Forelimb muscle (tissue), 1 donor: ENCODE measurements around the gene MTCL1. TPM values are rescaled to one million over a fixed set of nuclear protein-coding genes. Genes with fewer than 3 reads are reported as not detected.

ENCODE experiments used
- DNase-seq: peaks from one replicate; pipeline ENCODE4 v3.0.0-alpha.2; 2013; ENCODE audit warnings: low read depth
- polyA plus RNA-seq: library from polyadenylated mRNA; unstranded; fragments of 120-200 nt; gene quantifications from one replicate; pipeline ENCODE4 v1.2.1, GENCODE V29; 2013; ENCODE audit not compliant: insufficient read length

The MTCL1 gene
- 33.0 TPM for polyA plus RNA-seq

DNA sequence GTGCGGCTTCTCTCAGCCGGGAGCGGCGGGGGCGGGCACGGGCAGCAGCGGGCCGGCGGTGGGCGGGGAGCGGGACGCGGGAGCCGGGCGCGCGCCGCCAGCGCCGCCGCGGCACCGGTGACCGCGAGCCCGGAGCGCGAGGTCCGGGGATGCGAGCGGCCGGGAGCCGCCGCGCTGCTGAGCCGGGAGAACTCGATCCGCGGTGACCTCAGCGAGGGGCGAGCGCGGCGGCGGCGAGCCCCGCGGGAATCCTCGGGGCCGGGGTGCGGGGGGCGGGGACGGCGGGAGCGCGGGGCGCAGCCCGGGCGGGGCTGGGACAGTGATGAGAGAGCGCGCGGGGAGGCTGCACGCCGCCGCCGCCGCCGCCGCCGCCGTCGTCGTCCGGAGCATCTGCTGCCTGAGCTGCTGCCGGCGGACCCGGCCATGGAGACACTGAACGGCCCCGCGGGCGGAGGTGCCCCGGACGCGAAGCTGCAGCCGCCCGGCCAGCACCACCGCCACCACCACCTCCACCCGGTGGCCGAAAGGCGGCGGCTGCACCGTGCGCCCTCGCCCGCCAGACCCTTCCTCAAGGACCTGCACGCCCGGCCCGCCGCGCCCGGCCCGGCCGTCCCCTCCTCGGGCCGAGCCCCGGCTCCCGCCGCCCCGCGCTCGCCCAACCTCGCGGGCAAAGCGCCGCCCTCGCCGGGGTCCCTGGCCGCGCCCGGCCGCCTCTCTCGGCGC, at the start of gene MTCL1:
Gene MTCL1 (plus strand): TSS at position 319 of the 723 bp plus-strand sequence. CDS start 105 bp downstream, at position 424.
- no peak for DNase-seq

DNA sequence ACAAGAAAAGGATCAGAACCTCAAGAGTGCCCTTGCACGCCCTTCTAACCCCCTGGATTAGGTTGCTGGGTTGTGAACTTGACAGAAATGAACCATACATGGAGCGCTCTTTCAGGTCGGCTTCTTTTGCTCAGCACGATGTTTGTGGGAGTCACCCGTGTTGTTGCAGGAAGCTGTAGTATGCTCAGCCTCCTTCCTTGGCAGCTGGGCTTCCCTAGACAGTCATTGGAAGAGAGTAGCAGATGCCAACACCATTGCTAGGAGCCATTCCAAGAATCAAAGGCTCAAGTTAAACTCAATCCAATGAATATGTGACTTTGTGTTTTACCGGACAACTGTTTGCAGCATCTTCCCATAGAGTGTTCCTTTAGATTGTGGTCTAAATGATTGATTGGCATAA, 49.1 kb upstream of the MTCL1 start:
- no peak for DNase-seq

DNA sequence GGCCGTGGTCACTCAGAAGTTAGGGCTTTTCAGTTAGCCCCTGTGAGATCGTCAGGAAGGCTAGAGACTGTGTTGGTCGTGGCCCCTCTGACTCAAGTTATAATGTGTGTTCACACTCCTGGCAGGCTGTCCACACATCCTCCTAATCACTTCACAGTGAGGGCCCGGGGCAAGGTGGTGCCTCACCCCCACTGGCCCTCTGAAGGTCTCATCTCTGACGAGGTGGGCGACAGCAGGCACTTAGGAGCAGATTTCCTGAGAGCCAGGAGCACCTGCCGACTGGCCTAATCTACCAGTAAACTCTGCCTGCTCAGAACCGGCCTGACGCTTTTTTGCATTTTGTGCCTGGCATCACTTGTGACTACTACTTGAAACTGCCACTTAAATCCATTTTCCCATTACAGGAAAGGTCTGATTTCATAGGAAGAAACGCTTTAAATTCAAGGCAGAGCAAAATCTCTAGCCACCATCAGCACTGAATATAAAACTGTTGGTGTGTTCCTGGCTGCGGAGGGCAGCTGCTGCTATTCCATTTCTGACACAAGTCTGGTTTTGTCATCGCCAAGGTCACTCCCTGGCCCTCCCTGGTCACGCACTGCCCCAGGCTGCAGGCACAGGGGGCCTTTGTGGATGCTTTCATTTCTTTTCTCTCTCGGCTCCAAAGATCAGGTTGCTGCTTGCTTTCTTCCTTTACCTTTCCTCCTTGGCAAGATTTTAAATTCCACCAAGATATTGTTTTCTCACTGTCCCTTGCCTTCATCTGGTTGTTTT, 48.1 kb upstream of the MTCL1 start:
- DNase-seq, result no peak

DNA sequence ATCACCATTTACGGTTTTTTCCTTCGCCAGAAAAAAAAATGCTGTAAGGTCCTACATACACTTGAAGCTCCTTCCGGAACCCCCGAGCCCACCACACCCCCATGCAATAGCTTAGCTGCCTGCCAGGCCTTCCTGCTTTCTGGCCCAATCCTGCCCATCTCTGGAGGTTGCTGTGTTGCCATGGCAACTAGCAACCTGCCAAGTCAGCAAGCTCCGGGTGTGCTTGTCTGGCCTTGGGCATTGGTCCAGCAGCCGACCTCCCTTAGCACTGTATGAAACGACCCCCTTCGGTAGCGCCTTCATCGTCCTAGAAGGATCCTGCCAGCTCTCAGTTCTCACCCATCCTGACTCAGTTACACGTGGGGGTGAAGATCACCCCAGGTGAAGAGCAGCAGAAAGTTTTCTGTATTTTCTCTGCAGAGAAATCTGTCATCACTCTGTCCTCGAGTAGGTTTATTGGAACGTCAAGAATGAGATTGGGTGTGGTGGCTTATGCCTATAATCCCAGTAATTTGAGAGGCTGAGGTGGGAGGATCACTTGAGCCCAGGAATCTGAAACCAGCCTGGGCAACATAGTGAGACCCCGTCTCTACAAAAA, 47.4 kb upstream of the MTCL1 start:
- no peak for DNase-seq

DNA sequence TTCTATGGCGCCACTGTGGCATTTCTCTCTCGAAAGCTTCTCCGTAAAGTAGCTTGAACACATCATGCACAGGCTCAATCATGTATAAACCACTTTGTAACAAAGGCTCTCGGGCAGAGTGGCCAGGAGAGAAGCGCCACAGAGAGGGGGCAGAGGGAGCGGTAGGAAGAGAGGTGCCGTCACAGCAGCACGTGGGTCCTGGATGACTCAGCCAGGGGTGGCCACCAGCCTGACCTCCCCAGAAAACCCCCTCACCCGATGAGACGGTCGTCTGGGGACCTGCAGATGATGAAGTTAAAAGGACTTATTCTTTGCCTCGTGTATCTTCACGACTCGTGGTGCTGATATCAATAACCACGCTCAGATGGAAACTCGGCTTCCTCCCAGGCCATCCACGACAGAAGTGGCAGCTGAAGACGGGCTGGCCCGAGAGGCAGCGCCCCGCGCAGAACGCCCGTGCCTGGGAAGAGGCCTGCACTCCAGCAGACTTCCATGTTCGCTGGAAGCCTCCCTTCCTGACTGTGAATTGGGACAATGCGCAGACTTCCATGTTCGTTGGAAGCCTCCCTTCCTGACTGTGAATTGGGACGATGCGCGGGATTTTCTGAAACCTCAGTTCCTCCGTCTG, 46.4 kb upstream of the MTCL1 start:
- no peak for DNase-seq

DNA sequence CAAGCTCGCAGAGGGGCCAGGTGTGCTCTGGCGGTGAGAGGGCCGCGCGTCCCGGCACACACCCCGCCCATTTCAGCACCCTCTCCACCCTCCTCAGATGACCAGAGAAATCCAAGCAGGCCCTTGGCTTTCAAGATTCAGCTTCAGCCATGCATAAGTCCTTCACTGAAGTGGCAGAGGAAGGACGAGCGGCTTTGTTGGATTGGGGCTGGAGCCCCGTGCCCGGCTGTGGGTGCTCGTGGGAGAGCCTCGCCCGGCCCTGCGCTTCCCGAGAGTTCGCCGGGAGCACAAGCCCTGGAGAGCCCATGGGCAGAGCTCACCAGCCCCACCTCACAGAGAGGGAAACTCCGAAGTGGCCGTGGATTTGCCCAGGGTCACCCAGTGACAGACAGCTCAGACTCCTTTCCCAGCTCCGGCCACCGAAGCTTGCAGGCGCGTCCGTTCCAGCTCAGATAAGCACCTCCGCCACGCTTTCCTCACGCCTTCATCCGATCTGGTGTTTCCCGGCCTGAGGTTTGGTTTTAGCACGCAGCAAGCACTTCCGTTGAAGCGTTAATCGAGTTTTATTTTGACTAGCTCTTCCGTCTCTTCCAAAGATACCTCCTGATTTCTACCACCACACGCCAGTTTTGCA, 45.6 kb upstream of the MTCL1 start:
- DNase-seq, result no peak

DNA sequence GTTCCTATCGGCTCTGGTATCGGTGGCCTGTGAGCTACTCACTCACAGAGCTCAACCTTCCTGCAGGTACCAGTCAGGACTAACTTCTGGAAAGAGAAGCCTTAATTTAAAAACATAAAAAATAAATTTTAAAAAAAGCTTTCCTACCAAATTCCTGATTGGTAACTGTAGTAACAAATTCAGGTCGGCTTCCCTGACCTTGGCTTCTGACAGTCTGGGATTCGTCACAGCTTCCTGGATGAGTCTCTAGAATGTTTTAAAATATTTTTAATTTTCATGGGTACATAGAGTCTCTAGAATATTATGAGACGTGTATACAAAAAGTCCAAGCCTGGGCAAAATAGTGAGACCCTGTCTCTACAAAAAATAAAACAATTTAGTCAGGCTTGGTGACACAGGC, 45.0 kb upstream of the MTCL1 start:
- no peak for DNase-seq

DNA sequence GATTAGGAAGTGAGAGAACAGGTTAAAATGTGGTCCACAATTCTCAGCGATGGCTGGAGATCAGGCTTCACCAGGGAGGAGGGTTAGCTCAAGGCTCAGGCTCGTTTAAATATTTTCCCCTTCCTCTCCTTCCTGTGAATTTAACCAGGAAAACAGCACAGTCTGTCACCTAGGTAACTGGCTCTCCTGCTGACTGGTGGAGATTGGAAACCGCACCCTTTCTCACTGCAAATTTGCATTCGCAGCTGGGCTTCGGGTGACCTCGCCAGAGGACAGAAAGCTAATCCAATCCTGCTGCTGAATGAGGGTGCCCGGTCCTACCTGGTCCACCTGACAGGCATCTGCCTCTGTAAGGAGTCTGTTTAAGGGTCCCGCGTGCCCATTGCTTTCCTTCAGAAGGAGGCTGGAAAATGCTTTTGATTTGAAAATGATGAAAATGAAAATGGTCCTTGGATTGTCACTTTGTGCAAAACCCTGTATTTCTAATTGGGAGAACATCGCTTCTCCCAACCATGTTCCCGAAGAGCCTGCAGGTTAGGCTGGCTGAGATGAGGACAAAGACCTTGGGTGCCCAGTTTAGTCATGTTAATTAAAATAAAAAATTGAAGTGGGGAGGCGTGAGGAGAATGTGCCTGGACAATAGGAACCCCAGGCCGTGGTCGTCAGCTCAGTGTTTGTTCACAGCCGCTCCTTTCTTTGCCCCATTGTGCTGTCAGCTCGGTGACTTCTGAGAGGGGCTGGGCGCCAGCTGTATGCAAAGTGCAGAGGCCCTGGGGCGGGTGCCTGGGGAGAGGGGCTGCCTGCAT, 43.4 kb upstream of the MTCL1 start:
- DNase-seq, result no peak

DNA sequence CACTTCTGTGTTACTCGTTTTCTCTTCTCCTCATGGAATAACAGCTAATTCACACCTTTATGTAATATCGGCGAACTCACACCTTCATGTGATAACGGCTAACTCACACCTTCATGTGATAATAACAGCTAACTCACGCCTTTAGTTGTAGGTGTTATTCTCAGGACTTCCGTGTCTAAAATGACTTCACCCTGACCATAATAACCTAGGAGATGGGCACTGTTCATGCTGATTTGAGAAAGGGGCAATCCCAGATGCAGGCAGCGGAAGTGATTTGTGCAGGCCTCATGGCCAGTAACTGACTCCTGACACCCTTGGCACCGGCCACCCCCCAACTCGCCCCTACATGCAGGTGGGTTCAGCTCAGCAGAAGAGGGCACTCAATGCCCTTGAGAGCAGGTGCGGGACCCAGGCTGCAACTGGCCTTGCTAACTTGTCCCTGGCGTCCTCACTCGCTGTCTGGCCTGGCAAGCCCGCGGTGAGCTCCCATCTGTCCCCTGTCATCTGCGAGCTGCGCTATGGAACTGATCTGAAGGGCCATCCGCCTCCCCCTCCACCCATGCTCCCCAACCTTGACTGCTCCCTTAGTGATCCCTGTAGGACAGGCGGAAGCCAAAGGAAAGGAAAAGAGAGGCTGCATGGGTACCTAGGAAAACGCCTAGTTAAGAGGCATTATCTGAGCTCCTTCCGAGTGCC, 42.6 kb upstream of the MTCL1 start:
- no peak for DNase-seq

DNA sequence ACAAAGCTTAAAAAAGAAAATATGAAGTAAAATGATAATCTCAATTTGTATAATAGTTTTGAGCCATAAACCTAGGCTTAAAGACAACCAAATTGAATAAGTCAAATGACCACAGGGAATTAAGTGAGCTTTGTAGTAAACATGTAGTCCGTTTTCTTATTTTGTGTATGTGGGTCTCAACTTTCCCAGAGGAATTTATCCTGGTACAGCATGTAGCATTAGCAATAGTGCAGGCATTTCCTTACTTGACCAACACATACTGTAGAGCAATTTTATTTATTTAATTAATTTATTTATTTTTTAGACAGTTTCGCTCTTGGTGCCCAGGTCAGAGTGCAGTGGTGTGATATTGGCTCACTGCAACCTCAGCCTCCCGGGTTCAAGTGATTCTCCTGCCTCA, 37.5 kb upstream of the MTCL1 start:
- DNase-seq, result no peak

DNA sequence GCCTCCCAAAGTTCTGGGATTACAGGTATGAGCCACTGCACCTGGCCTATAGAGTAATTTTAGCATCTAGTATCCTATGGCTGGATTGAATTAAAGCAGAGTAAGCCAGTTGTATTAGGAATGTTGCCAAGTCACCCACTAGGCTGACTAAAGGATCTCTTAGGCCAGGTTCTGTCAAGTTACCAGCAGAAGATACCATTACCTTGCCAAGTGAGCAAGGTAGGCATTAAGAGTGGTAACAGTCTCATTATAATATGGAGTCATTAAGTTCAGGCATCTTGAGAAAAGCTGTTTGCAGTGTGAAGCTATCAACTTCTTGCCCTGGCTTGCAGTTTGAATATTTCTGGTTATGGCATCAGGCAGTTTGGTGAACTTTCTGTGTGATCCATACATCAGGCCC, 37.0 kb upstream of the MTCL1 start:
- no peak for DNase-seq

DNA sequence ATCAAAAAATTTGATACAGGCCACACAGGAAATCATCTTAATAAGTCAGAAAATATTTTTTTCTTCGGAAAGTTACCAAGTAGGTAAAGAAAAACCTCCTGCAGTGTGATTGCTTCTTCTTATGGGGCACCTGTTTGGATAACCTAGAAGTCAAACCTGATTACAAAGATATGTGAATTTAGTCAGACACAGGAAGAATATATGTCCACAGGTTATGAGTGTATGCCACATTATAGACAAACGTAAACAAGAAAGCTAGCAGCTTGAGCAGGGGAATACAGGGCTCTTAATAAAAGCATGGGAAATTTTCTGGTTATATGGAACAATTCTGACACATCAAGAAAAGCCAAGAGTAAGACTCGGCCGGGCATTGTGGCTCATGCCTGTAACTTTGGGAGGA, 35.8 kb upstream of the MTCL1 start:
- no peak for DNase-seq

DNA sequence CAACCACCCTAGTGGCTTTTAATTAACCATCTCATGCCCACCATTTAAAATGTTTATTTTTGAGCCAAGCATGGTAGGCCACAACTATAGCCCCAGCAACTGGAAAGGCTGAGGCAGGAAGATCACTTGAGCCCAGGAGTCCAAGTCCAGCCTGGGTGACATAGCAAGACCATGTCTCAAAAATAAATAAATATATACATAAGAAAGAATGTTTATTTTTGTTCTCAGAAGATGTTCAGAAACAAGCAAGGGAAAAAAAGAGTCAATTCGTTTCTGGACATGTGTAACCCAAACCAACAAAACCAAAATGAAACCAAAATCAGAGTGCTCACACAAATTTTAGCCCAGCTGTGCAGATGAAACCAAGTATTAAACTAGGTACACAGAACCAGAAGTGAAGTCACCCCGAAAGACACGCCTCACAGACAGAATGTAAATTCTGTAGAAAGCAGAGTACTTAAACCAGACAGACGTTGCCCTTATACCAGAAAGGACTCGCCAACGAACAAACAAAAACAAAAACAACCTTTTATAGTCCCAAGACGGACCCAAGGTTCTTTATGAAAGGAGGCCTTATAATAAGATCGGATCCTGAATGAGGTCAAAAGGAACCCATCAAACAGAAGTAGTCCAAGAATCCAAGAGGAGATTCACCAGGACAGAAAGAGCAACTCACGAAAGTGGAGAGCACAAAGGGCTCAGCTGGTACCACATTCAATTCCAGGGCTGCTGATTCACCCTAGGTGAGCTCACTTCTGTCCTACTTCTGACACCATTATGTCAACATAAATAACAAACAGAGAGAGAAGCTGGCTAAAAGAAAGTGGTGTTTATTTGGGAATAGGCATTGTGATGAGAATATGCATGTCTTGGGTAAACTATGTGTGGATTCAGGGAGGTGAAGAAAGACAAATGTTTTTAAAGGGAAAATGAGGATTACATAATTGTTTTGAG, 31.8 kb upstream of the MTCL1 start:
- no peak for DNase-seq

DNA sequence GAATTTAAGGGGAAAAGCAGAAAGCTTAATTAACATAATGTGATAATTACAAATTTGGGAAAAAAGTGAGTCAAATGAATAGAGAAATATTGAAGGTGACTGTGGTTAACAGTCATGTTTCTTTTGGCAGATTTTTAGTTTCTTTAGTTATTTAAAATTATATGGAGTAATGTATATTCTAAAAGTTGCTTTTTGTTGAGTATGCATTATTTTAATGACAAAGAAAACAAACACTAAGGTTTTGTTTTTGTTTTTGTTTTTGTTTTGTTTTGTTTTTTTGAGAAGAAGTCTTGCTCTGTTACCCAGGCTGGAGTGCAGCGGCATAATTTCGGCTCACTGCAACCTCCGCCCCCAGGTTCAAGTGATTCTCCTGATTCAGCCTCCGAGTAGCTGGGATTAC, 30.3 kb upstream of the MTCL1 start:
- DNase-seq, result no peak

DNA sequence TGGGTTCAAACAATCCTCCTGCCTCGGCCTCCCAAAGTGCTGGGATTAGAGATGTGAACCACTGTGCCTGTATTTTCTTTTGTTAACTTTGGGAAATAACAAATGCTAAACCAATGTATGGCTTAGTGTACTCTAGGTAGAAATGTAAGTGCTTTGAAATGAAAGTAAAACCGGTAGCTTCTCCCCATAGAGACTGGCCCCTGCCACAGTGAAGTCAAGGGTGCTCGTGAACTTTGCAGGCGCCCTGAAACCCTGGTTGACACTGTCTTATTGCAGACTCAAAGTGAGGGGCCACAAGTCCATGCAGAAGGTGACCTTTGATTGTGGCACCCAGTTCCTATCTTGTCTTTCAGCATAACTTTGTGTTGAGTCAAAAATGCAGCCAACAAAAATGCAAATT, 24.2 kb upstream of the MTCL1 start:
- DNase-seq, result no peak

DNA sequence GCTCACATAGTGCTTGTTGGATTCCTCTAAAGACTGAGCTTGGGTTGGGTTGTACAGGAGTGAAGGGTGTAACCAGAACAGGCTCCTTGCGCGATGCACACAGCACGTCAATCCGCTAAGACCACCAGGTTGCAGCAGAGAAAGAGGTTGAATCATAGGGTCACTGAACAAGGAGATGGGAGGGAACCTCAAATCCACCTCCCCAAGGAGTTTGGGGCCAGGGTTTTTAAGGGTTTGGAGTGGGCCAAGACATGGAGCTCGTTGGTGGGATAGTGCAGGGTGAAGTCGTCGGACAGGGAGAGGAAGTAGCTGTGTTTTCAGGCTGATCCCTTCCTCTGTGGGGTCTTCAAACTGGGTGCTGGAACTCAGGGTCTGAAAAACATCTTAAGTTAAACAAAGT, 20.8 kb upstream of the MTCL1 start:
- no peak for DNase-seq

DNA sequence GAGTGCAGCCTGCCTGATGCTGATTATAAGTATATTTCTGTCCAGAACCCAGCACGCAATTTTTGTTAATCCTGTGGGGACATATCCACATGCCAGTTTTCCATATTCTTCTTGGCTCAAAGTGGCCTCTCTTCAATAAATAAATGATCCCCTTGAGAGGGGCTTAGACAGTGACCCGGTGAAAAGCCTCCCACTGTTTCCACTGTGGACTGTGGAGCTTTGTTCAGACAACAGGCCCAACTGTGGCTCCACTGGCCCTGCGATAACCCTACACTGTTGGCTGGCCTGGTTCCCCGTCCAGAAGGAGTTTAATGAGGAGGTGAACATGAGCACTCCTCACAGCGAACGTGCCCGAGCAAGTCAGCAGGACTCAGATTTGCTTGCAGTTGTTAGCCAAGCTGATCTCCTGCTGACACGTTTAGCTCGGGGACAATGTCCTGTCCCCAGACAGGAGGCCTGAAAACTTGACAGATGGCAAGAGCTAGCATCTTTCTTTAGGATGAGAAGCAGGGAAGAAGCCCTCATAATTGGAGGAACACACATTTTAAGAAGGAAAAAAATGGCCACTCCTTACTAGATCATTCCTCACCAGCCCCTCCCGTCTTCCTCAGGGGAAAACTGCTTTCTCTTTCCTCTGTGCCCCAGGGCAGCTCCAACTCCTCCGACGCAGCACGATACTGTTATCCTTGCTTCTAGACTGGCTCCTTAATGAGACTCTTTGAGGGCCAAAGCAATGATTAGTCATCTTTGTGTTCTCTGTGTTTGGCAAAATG, 20.0 kb upstream of the MTCL1 start:
- DNase-seq, result no peak

DNA sequence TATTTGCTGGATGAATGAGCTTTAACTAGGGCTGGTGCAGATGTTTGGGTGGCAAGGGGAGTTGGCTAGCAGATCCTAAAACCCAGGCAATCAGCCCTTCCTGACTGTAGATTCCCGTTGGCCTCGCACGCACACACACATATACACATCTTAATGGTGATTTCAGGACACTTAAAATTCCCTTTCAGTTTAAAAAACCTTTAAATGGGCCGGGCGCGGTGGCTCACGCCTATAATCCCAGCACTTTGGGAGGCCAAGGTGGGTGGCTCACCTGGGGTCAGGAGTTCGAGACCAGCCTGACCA, 19.5 kb upstream of the MTCL1 start:
- no peak for DNase-seq

DNA sequence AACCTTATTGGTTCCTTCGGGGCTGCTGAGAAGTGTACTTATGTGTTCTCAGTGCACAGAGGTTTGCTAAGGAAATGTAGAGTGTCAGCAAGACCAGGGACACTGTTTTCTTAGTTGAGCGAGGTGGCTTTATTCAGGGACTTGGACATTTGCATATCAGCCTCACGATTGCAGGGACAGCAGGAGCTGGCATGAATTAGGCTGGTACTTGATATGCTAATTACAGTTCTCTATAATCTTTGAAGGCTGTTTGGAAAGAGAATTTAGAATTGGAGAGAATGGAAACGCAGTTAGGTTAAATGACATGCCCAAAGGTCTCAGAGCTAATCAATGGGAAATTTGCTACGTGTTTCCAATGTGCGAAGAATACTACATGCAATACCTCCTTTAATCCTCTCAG, 18.7 kb upstream of the MTCL1 start:
- no peak for DNase-seq
